Measurements from ENCODE around the gene ITGAX. TPM values are rescaled to one million over a fixed set of nuclear protein-coding genes. Genes with fewer than 3 reads are reported as not detected.

The ITGAX gene
- polyA plus RNA-seq, 1 of the 3 experiments (the other 2 are of a cell fraction), result 0.66 TPM

- no peaks in the 10 kb centered on the region for H4K20me1 ChIP-seq (ENCODE audit: insufficient read depth)
- H3K9me2 ChIP-seq, result no peaks in the 10 kb centered on the region
- ChIA-PET POLR2A (no interaction called here), CTCF (no interaction called here)
- no peak overlapping the region for H3K9ac ChIP-seq
- no peaks in the 10 kb centered on the region for H3K4me1 ChIP-seq (ENCODE audit: control insufficient read depth in 1 of 2, insufficient read depth in 2 of 2, low read depth in 1 of 2, low read length in 1 of 2)
- H3F3A ChIP-seq (replicated peaks; ENCODE audit: insufficient read depth), result no peaks in the 10 kb centered on the region
- no peak for DNase-seq
- H2AFZ ChIP-seq (ENCODE audit: low read depth), result peak overlapping the region; percentile 29; the same call in 1 of the 2 replicates
- TF ChIP-seq TCF12 (IDR thresholded peaks at IDR 0.05), result no peak
- TF ChIP-seq MEF2A (IDR thresholded peaks at IDR 0.05; ENCODE audit: borderline replicate concordance, low read depth), result no peak
- no peak for TF ChIP-seq CHD2 (IDR thresholded peaks at IDR 0.05; ENCODE audit: low read length, partially characterized antibody)
- TF ChIP-seq ELF1 (IDR thresholded peaks at IDR 0.05), result no peak
- no peak for TF ChIP-seq JUND (IDR thresholded peaks at IDR 0.05)
- TF ChIP-seq TAF1 (IDR thresholded peaks at IDR 0.05; ENCODE audit: borderline replicate concordance, low read depth, low read length), result no peak
- TF ChIP-seq RXRA (IDR thresholded peaks at IDR 0.05; ENCODE audit: borderline replicate concordance, low read depth), result no peak
- TF ChIP-seq RAD21 (IDR thresholded peaks at IDR 0.05; ENCODE audit: low read length), result no peak
- no peak for TF ChIP-seq MAX (IDR thresholded peaks at IDR 0.05; ENCODE audit: low read depth)
- no peak for TF ChIP-seq RCOR1 (IDR thresholded peaks at IDR 0.05; ENCODE audit: low read length)
- TF ChIP-seq RFX5 (IDR thresholded peaks at IDR 0.05; ENCODE audit: low read length), result no peak
- TF ChIP-seq REST (IDR thresholded peaks at IDR 0.05; ENCODE audit: low read depth, low read length), result no peak
- no peak for TF ChIP-seq PBX3 (IDR thresholded peaks at IDR 0.05)
- TF ChIP-seq USF1 (IDR thresholded peaks at IDR 0.05; ENCODE audit: borderline replicate concordance, low read depth), result no peak
- no peak for TF ChIP-seq FOSL2 (IDR thresholded peaks at IDR 0.05; ENCODE audit: borderline replicate concordance, low read depth)
- TF ChIP-seq ZBTB33 (IDR thresholded peaks at IDR 0.05; ENCODE audit: borderline replicate concordance, low read depth), result no peak
- no peak for TF ChIP-seq SMC3 (IDR thresholded peaks at IDR 0.05; ENCODE audit: low read depth, low read length)
- TF ChIP-seq EP300 (IDR thresholded peaks at IDR 0.05; ENCODE audit: borderline replicate concordance in 1 of 2, low read depth in 1 of 2, low read length in 1 of 2), result no peak
- no peaks in the 10 kb centered on the region for H3K9me3 ChIP-seq
- H3K36me3 ChIP-seq (replicated peaks in 1 of 2; ENCODE audit: control insufficient read depth in 1 of 2, insufficient read depth in 2 of 2, low read length in 1 of 2), result no peaks in the 10 kb centered on the region
- 8% methylated on average over 19 of the region's 19 CpGs for WGBS (ENCODE audit: low lambda C conversion rate)
- no peaks in the 10 kb centered on the region for H3K79me2 ChIP-seq (ENCODE audit: insufficient read depth)
- H3K27ac ChIP-seq (ENCODE audit: low read depth in 2 of 2, low read length in 1 of 2), result no peak overlapping the region
- peak overlapping the region; percentile 46 for H3K4me2 ChIP-seq
- peak overlapping the region in 1 of 2 experiments; percentile 38; a peak in 1 of 4 replicates for H3K4me3 ChIP-seq (ENCODE audit: low read depth in 2 of 2, low read length in 1 of 2)
- H3K27me3 ChIP-seq (ENCODE audit: insufficient read depth), result peaks cover 14% of the 10 kb centered on the region; the same call in 1 of the 2 replicates
Observed at GRCh38 chr16:31351246-31351941, 3.6 kb upstream of the ITGAX start.

Measured in SK-N-SH (cell line).